Effector memory CD4-positive, alpha-beta T cell (primary cell): ENCODE measurements around the gene CCDC7.
"Not testable (repeated sequence)": the region's sequence is repeated elsewhere in the genome, so short reads cannot be mapped to it uniquely, and the experiment has no call there.

ENCODE experiments used
- DNase-seq, 3 donors: peaks; one replicate each; pipeline ENCODE4 v3.0.0-alpha.2; 2020
- H3K27ac ChIP-seq: 2 replicates; pipeline ENCODE4 v1.7.0; 2013; ENCODE audit warnings: mild to moderate bottlenecking, low read length, moderate library complexity; ENCODE audit not compliant: insufficient read depth, poor library complexity, severe bottlenecking
- H3K27me3 ChIP-seq: replicated peaks from 2 replicates; pipeline ENCODE4 v1.7.0; 2013; ENCODE audit warnings: mild to moderate bottlenecking, low read length; ENCODE audit not compliant: insufficient read depth, control insufficient read depth, poor library complexity, severe bottlenecking
- H3K36me3 ChIP-seq: 2 replicates; pipeline ENCODE4 v1.7.0; 2013; ENCODE audit warnings: mild to moderate bottlenecking, low read length, moderate library complexity; ENCODE audit not compliant: control insufficient read depth, insufficient read depth
- H3K4me1 ChIP-seq: 2 replicates; pipeline ENCODE4 v1.7.0; 2013; ENCODE audit warnings: low read length, mild to moderate bottlenecking; ENCODE audit not compliant: control insufficient read depth, insufficient read depth, poor library complexity, severe bottlenecking
- H3K4me3 ChIP-seq: 2 replicates; pipeline ENCODE4 v1.7.0; 2013; ENCODE audit warnings: low read length, low read depth, mild to moderate bottlenecking; ENCODE audit not compliant: insufficient read depth, poor library complexity, severe bottlenecking
- H3K9me3 ChIP-seq: 2 replicates; pipeline ENCODE4 v1.7.0; 2013; ENCODE audit warnings: mild to moderate bottlenecking, low read length, moderate library complexity; ENCODE audit not compliant: control insufficient read depth

The CCDC7 gene

DNA sequence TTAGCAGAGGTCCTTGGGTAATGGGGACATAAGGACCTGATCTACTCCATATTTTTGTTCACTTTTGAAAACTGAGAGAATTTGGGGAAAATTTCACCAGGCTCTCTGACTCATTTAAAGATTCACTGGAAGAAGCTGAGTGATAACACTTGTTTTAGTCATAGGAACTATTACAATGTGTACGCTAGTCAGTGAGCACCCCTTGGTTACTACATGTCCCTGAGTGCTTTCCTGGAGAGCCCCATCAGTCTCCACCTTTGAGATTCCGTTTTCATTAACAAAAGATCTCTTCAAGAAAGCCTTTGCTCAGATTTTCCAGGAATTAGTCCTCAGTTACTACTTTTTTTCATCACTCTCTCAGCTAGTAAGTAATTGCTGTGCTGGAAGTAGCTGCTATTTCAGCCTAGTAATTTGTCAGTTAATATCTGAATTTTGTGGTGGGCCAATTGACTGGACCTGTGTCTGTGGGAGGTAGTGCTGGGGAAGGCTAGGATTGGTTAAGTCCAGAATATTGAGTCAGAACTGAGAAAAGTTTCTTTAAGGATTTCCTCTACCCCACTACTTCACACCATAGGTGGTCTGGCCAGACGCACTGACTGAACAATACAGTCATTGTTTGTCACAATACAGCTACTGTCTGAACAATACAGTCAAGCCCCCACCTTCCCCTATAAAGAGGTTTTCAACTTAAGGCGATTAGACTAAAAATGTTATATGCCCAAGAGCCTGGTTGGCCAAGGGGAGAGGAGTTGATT, 235.0 kb downstream of the CCDC7 start:
- no peak overlapping the region for H3K27ac ChIP-seq
- DNase-seq: no peak
- no peaks in the 10 kb centered on the region for H3K27me3 ChIP-seq
- no peaks in the 10 kb centered on the region for H3K9me3 ChIP-seq
- no peaks in the 10 kb centered on the region for H3K4me1 ChIP-seq
- H3K4me3 ChIP-seq: no peak overlapping the region
- H3K36me3 ChIP-seq: no peaks in the 10 kb centered on the region

DNA sequence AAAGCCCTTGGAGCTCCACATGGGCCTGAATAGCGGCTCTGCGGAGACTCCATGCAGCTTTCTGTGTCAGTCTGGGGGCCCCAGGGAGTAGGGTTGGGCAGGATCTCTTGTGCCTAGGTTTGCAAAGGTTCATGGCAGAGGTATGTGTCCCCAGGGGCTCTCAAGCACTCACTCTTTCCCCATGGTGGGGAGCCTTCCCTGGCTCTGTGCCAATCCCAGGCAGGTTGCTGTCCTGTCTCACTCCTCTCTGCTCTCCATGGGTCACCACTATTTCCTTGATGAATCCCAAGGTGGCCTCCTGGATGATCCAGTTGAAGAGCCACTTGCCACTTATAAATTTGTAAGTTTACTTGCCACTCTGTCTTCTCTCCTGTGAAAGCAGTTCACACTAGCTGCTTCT, 238.4 kb downstream of the CCDC7 start:
- no peak for DNase-seq
- Histone ChIP-seq H3K9me3 (no peaks in the 10 kb centered on the region), H3K27me3 (no peaks in the 10 kb centered on the region), H3K27ac (no peak overlapping the region), H3K36me3 (no peaks in the 10 kb centered on the region), H3K4me1 (no peaks in the 10 kb centered on the region), H3K4me3 (no peak overlapping the region)

DNA sequence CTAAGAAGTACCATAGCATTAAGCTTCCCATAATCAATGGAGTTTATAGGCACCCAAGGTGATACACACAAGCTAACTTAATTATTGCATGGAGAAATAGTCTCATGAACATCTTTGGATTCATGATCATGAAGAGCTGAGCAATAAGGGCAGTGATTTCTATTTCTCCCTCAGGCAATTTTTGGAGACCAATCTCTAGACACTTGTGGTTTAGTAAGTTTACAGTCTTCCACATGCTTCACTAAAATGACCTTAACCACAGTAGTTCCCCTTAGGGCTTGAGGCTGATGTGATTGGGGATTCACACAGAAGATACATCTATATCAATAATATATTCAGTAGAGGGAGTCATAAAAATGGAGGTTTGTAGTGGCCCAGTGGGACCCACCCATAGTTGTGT, 241.2 kb downstream of the CCDC7 start:
- Histone ChIP-seq H3K27me3 (no peaks in the 10 kb centered on the region), H3K36me3 (no peaks in the 10 kb centered on the region), H3K27ac (no peak overlapping the region), H3K4me3 (no peak overlapping the region), H3K9me3 (no peaks in the 10 kb centered on the region), H3K4me1 (no peaks in the 10 kb centered on the region)
- DNase-seq: no peak

DNA sequence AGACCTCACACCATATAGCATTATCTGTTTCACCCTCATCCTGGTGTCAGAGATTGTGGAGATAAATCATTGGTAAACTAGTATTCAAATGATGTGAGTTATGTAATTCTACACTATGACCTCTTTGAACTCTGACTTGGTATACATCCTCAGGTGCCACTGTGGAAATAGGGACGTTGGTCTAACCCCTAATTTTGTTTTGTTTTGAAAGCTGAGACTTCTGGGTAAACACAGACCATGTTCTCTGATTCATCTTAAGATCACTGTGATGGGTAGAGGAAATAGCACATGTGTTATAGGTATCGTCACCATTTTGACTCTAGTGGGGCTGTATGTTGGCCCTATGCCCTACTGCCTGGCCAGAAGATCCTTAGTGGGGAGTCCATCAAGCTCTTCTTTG, 241.6 kb downstream of the CCDC7 start:
- Histone ChIP-seq H3K4me1 (no peaks in the 10 kb centered on the region), H3K36me3 (no peaks in the 10 kb centered on the region), H3K9me3 (no peaks in the 10 kb centered on the region), H3K4me3 (no peak overlapping the region), H3K27ac (no peak overlapping the region), H3K27me3 (no peaks in the 10 kb centered on the region)
- DNase-seq: no peak

DNA sequence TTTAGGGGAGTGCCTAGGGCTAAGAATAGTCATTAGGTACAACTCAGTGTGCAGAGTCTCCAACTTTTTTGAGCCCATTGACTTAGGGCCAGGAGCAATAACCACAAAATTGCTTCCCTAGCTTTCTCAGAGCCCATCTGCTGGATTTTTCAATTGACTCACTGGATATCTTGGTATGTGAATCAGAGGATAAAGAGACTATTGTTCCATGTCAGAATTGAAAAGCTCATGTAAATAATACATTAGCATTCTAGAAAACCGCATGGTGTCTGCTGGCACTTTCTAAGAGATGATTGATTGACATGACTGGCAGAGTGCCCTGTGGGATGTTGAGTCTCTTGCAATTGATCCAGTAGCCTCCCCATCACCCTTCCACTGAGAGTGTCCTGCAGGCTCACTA, 246.2 kb downstream of the CCDC7 start:
- peaks cover 2% of the 10 kb centered on the region for H3K36me3 ChIP-seq
- DNase-seq: no peak
- H3K9me3 ChIP-seq: no peaks in the 10 kb centered on the region
- no peak overlapping the region for H3K4me3 ChIP-seq
- no peak overlapping the region for H3K27ac ChIP-seq
- H3K4me1 ChIP-seq: no peaks in the 10 kb centered on the region
- H3K27me3 ChIP-seq: no peaks in the 10 kb centered on the region

DNA sequence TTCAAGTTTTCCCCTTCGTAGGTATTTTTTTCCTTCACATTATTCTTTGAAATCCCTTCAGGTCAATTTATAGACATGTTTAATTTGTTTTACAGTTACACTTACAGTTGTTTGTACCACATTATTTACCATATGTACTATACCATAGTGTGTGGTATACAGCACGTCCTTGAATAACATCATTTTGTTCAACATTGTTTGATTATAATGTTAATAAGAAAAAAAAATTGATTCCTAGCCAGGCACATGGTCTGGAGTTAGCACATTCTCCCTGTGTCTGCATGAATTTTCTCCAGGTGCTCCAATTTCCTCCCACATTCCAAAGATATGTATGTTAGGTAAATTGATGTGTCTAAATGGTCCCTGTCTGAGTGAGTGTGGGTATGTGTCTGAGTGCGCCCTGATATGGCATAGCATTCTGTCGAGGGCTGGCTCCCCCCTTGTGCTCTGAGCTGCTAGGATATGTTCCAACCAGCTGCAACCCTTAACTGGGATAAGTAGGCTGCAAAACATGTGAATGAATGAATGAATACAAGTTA, 247.6 kb downstream of the CCDC7 start:
- no peak overlapping the region for H3K27ac ChIP-seq
- no peak for DNase-seq
- H3K4me3 ChIP-seq: no peak overlapping the region
- no peaks in the 10 kb centered on the region for H3K27me3 ChIP-seq
- no peaks in the 10 kb centered on the region for H3K4me1 ChIP-seq
- H3K36me3 ChIP-seq: peaks cover 6% of the 10 kb centered on the region
- no peaks in the 10 kb centered on the region for H3K9me3 ChIP-seq

DNA sequence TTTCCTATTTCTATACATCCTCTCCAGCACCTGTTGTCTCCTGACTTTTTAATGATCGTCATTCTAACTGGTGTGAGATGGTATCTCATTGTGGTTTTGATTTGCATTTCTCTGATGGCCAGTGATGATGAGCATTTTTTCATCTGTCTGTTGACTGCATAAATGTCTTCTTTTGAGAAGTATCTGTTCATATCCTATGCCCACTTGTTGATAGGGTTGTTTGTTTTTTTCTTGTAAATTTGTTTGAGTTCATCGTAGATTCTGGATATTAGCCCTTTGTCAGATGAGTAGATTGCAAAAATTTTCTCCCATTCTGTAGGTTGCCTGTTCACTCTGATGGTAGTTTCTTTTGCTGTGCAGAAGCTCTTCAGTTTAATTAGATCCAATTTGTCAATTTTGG, 253.7 kb downstream of the CCDC7 start:
- not testable (repeated sequence) for H3K27ac ChIP-seq, H3K36me3 ChIP-seq, H3K4me1 ChIP-seq, H3K9me3 ChIP-seq, H3K4me3 ChIP-seq, H3K27me3 ChIP-seq, DNase-seq

DNA sequence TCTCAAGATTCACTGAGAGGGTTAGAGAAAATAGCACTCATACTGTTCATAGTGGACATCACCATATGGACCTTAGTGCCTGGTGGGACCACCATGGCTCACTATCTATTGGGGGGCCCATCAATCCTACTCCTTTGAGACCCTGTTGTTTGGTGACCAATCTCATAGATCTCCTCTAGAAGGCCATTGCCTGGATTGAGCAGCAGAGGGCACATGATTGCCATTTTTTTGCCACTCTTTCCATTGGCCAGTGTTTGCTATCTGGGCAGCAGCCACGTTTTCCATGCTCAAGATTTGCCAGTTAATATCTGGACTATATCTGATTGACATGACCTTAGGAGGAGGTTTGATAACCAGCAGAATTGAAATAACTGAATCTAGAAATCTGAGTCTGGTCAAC, 267.6 kb downstream of the CCDC7 start:
- no peaks in the 10 kb centered on the region for H3K9me3 ChIP-seq
- no peaks in the 10 kb centered on the region for H3K4me1 ChIP-seq
- DNase-seq: no peak
- no peaks in the 10 kb centered on the region for H3K36me3 ChIP-seq
- no peaks in the 10 kb centered on the region for H3K27me3 ChIP-seq
- no peak overlapping the region for H3K27ac ChIP-seq
- H3K4me3 ChIP-seq: no peak overlapping the region

DNA sequence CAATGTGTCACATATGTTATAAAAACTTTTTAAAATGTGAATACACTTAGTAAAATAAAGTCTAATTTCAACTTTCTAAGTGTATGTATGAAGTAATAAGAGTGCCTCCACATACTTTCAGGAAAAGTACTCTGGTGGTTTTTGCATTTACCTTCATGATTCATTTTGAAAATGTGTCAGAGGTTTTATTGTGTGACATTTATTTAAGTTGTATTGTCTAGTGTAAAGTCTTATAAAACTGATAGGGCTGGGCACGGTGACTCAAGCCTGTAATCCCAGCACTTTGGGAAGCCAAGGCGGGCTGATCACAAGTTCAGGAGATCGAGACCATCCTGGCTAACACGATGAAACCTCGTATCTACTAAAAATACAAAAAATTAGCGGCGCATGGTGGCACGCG, 285.6 kb downstream of the CCDC7 start:
- DNase-seq: no peak
- Histone ChIP-seq H3K4me3 (no peak overlapping the region), H3K4me1 (no peaks in the 10 kb centered on the region), H3K36me3 (no peaks in the 10 kb centered on the region), H3K9me3 (no peaks in the 10 kb centered on the region), H3K27ac (no peak overlapping the region), H3K27me3 (no peaks in the 10 kb centered on the region)

DNA sequence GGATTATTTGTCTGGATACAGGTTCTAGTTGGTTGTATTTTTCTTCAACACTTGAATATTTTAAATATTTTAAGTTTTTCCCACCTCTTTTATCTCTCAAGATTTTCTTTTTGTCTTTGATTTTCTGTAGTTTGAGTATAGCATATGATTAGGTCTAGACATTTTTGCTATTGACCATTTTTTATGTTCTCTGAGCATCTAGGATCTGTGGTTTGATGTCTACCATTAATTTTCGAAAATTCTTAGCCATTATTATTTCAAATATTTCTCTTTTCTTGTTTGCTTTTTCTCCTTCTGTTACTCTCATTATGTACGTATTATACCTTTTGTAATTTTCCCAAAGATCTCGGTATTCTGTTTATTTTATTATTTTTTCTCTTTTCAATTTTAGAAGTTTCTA, 293.0 kb downstream of the CCDC7 start:
- H3K4me3 ChIP-seq: no peak overlapping the region
- no peaks in the 10 kb centered on the region for H3K4me1 ChIP-seq
- no peak for DNase-seq
- H3K36me3 ChIP-seq: no peaks in the 10 kb centered on the region
- H3K9me3 ChIP-seq: no peaks in the 10 kb centered on the region
- H3K27ac ChIP-seq: no peak overlapping the region
- H3K27me3 ChIP-seq: no peaks in the 10 kb centered on the region
